PFSK-1 (cell line): ENCODE results near the gene PDE3B.

Source experiments
- FOXP2 ChIP-seq: optimal IDR thresholded peaks from 2 replicates; pipeline ENCODE3; 2011; ENCODE audit warnings: borderline replicate concordance, control low read depth, inconsistent platforms; ENCODE audit not compliant: insufficient read depth; ENCODE audit errors: extremely low read length, extremely low read depth
- POLR2AphosphoS5 ChIP-seq: IDR thresholded peaks from 2 replicates; pipeline ENCODE4 v1.6.1; 2012; ENCODE audit warnings: low read depth, mild to moderate bottlenecking, control low read depth, low read length, moderate library complexity
- SIN3A ChIP-seq: IDR thresholded peaks from 2 replicates; pipeline ENCODE4 v1.6.1; 2012; ENCODE audit warnings: mild to moderate bottlenecking, low read length, moderate library complexity, borderline replicate concordance; ENCODE audit not compliant: insufficient read depth
- TAF1 ChIP-seq: IDR thresholded peaks from 2 replicates; pipeline ENCODE4 v1.6.1; 2012; ENCODE audit warnings: low read length, control low read depth, borderline replicate concordance; ENCODE audit not compliant: insufficient read depth
- TF ChIP-seq, protein P1 (sequence below), 2 experiments: IDR thresholded peaks; 2 replicates each; pipeline versions ENCODE4 v1.6.1 to v1.8.0; 2011 to 2012; ENCODE audit warnings: low read depth in 2 of 2, low read length in 2 of 2, control low read depth in 1 of 2, inconsistent platforms in 1 of 2, mild to moderate bottlenecking in 1 of 2, moderate library complexity in 1 of 2; ENCODE audit not compliant: insufficient read depth in 1 of 2

The PDE3B gene

GRCh38 chr11:14873632-14874031 lies 230.0 kb downstream of the PDE3B start:
- TF ChIP-seq POLR2AphosphoS5 (no peak), SIN3A (no peak), TAF1 (no peak), FOXP2 (no peak)
- TF ChIP-seq, protein P1, sequence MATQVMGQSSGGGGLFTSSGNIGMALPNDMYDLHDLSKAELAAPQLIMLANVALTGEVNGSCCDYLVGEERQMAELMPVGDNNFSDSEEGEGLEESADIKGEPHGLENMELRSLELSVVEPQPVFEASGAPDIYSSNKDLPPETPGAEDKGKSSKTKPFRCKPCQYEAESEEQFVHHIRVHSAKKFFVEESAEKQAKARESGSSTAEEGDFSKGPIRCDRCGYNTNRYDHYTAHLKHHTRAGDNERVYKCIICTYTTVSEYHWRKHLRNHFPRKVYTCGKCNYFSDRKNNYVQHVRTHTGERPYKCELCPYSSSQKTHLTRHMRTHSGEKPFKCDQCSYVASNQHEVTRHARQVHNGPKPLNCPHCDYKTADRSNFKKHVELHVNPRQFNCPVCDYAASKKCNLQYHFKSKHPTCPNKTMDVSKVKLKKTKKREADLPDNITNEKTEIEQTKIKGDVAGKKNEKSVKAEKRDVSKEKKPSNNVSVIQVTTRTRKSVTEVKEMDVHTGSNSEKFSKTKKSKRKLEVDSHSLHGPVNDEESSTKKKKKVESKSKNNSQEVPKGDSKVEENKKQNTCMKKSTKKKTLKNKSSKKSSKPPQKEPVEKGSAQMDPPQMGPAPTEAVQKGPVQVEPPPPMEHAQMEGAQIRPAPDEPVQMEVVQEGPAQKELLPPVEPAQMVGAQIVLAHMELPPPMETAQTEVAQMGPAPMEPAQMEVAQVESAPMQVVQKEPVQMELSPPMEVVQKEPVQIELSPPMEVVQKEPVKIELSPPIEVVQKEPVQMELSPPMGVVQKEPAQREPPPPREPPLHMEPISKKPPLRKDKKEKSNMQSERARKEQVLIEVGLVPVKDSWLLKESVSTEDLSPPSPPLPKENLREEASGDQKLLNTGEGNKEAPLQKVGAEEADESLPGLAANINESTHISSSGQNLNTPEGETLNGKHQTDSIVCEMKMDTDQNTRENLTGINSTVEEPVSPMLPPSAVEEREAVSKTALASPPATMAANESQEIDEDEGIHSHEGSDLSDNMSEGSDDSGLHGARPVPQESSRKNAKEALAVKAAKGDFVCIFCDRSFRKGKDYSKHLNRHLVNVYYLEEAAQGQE (IDR thresholded peaks at IDR 0.05; ENCODE audit: insufficient read depth in 1 of 2, low read depth in 2 of 2, low read length in 2 of 2), result no peak

- TF ChIP-seq TAF1 (no peak), SIN3A (no peak), FOXP2 (no peak), POLR2AphosphoS5 (no peak)
- TF ChIP-seq, protein P1 (IDR thresholded peaks at IDR 0.05; ENCODE audit: insufficient read depth in 1 of 2, low read depth in 2 of 2, low read length in 2 of 2), result no peak
Observed at GRCh38 chr11:14875163-14875562, 231.6 kb downstream of the PDE3B start.

DNA sequence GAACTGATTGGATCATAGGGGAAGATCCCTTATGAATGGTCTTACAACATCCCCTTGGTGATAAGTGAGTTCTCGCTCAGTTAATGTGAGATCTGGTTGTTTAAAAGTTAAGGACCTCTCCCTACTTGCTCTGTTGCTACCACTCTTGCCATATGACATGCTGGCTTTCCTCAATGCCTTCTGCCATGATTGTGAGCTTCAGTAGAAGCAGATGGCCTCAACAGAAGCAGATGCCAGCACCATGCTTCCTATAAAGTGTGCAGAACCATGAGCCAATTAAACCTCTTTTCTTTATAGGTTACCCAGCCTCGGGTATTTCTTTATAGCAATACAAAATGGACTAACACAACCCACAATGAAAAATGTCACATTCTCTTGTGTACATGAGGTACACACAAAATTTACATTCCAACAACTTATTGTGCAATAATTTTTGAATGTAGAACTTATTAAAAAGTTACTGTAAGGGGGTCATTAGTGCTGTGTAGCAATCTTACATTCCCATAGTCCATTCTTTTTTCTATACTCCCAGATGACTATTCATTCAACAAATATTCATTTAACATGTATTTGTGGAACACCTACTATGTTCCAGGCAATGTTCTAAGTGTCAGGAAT lies 238.1 kb downstream of the PDE3B start:
- TF ChIP-seq, protein P1 (IDR thresholded peaks at IDR 0.05; ENCODE audit: insufficient read depth in 1 of 2, low read depth in 2 of 2, low read length in 2 of 2), result no peak
- TF ChIP-seq POLR2AphosphoS5, result no peak
- TF ChIP-seq SIN3A, result no peak
- no peak for TF ChIP-seq TAF1
- TF ChIP-seq FOXP2, result no peak

DNA sequence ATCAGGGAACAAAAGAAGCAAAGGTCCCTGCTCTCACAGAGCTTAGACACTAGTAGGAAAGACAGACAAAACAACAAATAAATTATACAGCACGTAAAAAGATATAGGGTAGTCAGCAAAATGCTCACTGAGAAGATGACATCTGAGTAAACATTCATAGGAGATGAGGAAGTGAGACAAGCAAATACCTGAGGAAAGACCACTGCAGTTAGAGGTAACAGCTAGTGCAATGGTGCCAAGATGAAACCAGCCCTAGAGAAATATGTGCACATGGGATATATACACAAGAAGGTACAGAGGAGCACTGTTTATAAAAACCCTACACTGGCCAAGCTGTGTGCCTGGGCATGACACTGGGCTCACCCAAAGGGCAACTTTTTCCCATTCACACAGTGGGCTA lies 238.6 kb downstream of the PDE3B start:
- TF ChIP-seq TAF1, result no peak
- no peak for TF ChIP-seq POLR2AphosphoS5
- TF ChIP-seq SIN3A, result no peak
- no peak for TF ChIP-seq FOXP2
- TF ChIP-seq, protein P1 (IDR thresholded peaks at IDR 0.05; ENCODE audit: insufficient read depth in 1 of 2, low read depth in 2 of 2, low read length in 2 of 2), result no peak
